Smooth muscle cell (in vitro differentiated cells): ENCODE data around the gene FER. TPM values are rescaled to one million over a fixed set of nuclear protein-coding genes. Genes with fewer than 3 reads are reported as not detected.

ENCODE experiments used
- DNase-seq: peaks from one replicate; lab custom pipeline; 2025; ENCODE audit not compliant: unreplicated experiment; lab: John Stamatoyannopoulos, UW
- H2AFZ ChIP-seq: fragments of 200-600 bp; sonication (generic); 2 replicates; pipeline ENCODE4 v1.6.0; 2016; ENCODE audit warnings: antibody characterized with exemption, low read depth, mild to moderate bottlenecking
- H3F3A ChIP-seq: fragments of 200-600 bp; sonication (generic); 2 replicates; pipeline ENCODE4 v1.6.0; 2017; ENCODE audit warnings: antibody characterized with exemption, low read depth
- H3K27ac ChIP-seq: fragments of 200-600 bp; sonication (generic); 2 replicates; pipeline ENCODE4 v1.5.1; 2016; ENCODE audit warnings: low read depth, mild to moderate bottlenecking
- H3K27me3 ChIP-seq: fragments of 200-600 bp; sonication (generic); 2 replicates; pipeline ENCODE4 v1.6.1; 2016; ENCODE audit warnings: low read depth, mild to moderate bottlenecking
- H3K36me3 ChIP-seq: fragments of 200-600 bp; sonication (generic); 2 replicates; pipeline ENCODE4 v1.5.1; 2016; ENCODE audit warnings: low read depth
- H3K4me1 ChIP-seq: fragments of 200-600 bp; sonication (generic); 2 replicates; pipeline ENCODE4 v1.5.1; 2016; ENCODE audit warnings: low read depth
- H3K4me2 ChIP-seq: fragments of 200-600 bp; sonication (generic); 2 replicates; pipeline ENCODE4 v1.6.0; 2016; ENCODE audit warnings: mild to moderate bottlenecking
- H3K4me3 ChIP-seq: fragments of 200-600 bp; sonication (generic); 2 replicates; pipeline ENCODE4 v1.5.1; 2016; ENCODE audit warnings: mild to moderate bottlenecking
- H3K79me2 ChIP-seq: fragments of 200-600 bp; sonication (generic); 2 replicates; pipeline ENCODE4 v1.6.0; 2016; ENCODE audit warnings: low read depth, mild to moderate bottlenecking
- H3K9ac ChIP-seq: fragments of 200-600 bp; sonication (generic); 2 replicates; pipeline ENCODE4 v1.6.0; 2016; ENCODE audit warnings: low read depth
- H3K9me3 ChIP-seq: fragments of 200-600 bp; sonication (generic); replicated peaks from 2 replicates; pipeline ENCODE4 v1.5.1; 2016; ENCODE audit warnings: low read depth
- H4K20me1 ChIP-seq: fragments of 200-600 bp; sonication (generic); 2 replicates; pipeline ENCODE4 v1.6.0; 2016; ENCODE audit warnings: low read depth
- CTCF ChIP-seq: fragments of 200-600 bp; sonication (generic); IDR thresholded peaks from 2 replicates; pipeline ENCODE4 v1.5.1; 2017; ENCODE audit warnings: borderline replicate concordance, mild to moderate bottlenecking, antibody characterized with exemption; ENCODE audit not compliant: insufficient read depth, poor library complexity, severe bottlenecking
- WGBS: methylation state at CpG from one replicate; pipeline ENCODE4 v1.1.7; 2016; ENCODE audit warnings: low lambda C conversion rate; 5-methylcytosine and 5-hydroxymethylcytosine counted together
- polyA plus RNA-seq: library from polyadenylated mRNA; unstranded; fragments of >200 nt; fragmentation: Nextera tagmentation; extraction: Ambion mirVana; gene quantifications from 2 replicates; pipeline ENCODE4 v1.2.1, GENCODE V29; 2016
- total RNA-seq: library from RNA; depleted of rRNA; stranded (reverse); fragments of >200 nt; gene quantifications from 2 replicates; pipeline ENCODE4 v1.2.3, GENCODE V29; 2014

FER gene
- total and polyA plus RNA-seq, 2 experiments from 2014 or later: 15.6 to 16.4 TPM

- no peaks in the 10 kb centered on the region for H3K4me1 ChIP-seq
- TF ChIP-seq CTCF: no peak
Measured at GRCh38 chr5:109027983-109028607, 280.4 kb downstream of the FER start.

DNA sequence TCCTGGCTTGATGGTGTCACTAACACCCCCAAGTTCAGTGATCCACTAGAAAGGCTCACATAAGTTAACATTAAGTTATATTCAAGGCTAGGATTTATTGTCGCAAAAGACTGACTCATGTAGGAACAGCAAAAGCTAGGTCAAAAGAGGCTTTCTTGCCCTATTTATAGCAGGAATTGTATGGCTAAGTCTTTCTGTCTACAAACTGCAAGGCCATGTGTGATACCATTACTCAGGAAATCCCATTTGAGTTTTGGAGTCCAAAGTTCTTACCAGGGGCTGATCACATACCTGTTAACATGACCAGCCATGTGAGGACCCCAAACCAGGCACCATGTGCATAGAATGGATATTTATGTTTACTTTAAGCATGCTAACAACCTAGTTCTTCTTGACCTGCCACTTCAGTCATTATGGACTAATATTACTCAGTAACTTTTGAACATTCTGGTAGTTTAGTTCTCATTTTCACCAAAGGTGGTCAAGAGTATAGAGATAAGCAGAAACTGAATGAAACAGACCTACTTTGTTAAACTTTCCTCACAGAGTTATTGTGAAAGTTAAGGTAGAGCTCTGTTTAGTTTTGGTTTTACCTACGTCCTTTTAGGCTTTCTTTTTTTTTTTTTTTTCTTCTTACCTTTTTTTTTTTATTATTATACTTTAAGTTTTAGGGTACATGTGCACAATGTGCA is 281.1 kb downstream of the FER start:
- DNase-seq: no peak
- Histone ChIP-seq H2AFZ (no peak overlapping the region), H3K4me2 (no peak overlapping the region), H3K27me3 (no peaks in the 10 kb centered on the region), H3K9me3 (no peaks in the 10 kb centered on the region), H3K79me2 (peaks cover 3% of the 10 kb centered on the region), H3K4me3 (no peak overlapping the region), H3K4me1 (no peaks in the 10 kb centered on the region), H3K27ac (no peak overlapping the region), H3K9ac (no peak overlapping the region), H3F3A (no peaks in the 10 kb centered on the region), H4K20me1 (peaks cover 4% of the 10 kb centered on the region), H3K36me3 (peaks cover 5% of the 10 kb centered on the region)
- TF ChIP-seq CTCF: no peak
- 94% methylated on average over 2 of the region's 2 CpGs for WGBS

More at GRCh38 chr5:109027983-109028607, 280.4 kb downstream of the FER start:
- Histone ChIP-seq H2AFZ (no peak overlapping the region), H3F3A (no peaks in the 10 kb centered on the region), H3K36me3 (peaks cover 5% of the 10 kb centered on the region), H3K4me2 (no peak overlapping the region), H3K27ac (no peak overlapping the region), H3K9ac (no peak overlapping the region), H3K27me3 (no peaks in the 10 kb centered on the region), H3K4me3 (no peak overlapping the region), H3K9me3 (no peaks in the 10 kb centered on the region), H3K79me2 (peaks cover 3% of the 10 kb centered on the region), H4K20me1 (peaks cover 4% of the 10 kb centered on the region)
- DNase-seq: no peak
- 90% methylated on average over 1 of the region's 1 CpG for WGBS

- no peak overlapping the region for H3K9ac ChIP-seq
- H2AFZ ChIP-seq: no peak overlapping the region
- no peak overlapping the region for H3K4me3 ChIP-seq
- no peak overlapping the region for H3K27ac ChIP-seq
- no peak overlapping the region for H3K4me2 ChIP-seq
- no peaks in the 10 kb centered on the region for H3F3A ChIP-seq
- H3K27me3 ChIP-seq: no peaks in the 10 kb centered on the region
- no peaks in the 10 kb centered on the region for H3K36me3 ChIP-seq
- 100% methylated on average over 1 of the region's 1 CpG for WGBS
- no peak for DNase-seq
- H3K9me3 ChIP-seq: no peaks in the 10 kb centered on the region
- H3K4me1 ChIP-seq: no peaks in the 10 kb centered on the region
- peaks cover 4% of the 10 kb centered on the region for H4K20me1 ChIP-seq
- peaks cover 3% of the 10 kb centered on the region for H3K79me2 ChIP-seq
- TF ChIP-seq CTCF: no peak
Measured at GRCh38 chr5:109029847-109030246, 282.1 kb downstream of the FER start.
